Adrenal gland (tissue), 5 donors: Measurements from ENCODE around the gene KIAA1143.

Source experiments
- POLR2A ChIP-seq, 2 donors: fragments of 450-650 bp; IDR thresholded peaks; one replicate each; pipeline ENCODE4 v1.6.1; 2017; ENCODE audit warnings: antibody characterized with exemption in 2 of 2, mild to moderate bottlenecking in 2 of 2, moderate library complexity in 1 of 2
- TF ChIP-seq, protein P1 (sequence below), 6 experiments: fragments of 450-650 bp in 4 of 6; fragments of 200-600 bp in 2 of 6; sonication (generic) in 1 of 6; IDR thresholded peaks; 1 replicate in 5 of 6; 2 replicates in 1 of 6; pipeline versions ENCODE4 v1.5.1 to v1.8.0; 2016 to 2021; ENCODE audit warnings: antibody characterized with exemption in 6 of 6, mild to moderate bottlenecking in 2 of 6, moderate library complexity in 1 of 6
- donor health status: DM: no; HTN: no; CAD: no.

DNA sequence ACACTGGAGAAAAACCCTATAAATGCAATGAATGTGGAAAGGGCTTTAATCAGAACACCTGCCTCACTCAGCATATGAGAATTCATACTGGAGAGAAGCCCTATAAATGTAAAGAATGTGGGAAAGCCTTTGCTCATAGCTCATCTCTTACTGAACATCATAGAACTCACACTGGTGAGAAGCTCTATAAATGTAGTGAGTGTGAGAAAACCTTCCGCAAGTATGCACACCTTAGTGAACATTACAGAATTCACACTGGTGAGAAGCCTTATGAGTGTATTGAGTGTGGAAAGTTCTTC lies 39.4 kb downstream of the KIAA1143 start:
- TF ChIP-seq, protein P1, sequence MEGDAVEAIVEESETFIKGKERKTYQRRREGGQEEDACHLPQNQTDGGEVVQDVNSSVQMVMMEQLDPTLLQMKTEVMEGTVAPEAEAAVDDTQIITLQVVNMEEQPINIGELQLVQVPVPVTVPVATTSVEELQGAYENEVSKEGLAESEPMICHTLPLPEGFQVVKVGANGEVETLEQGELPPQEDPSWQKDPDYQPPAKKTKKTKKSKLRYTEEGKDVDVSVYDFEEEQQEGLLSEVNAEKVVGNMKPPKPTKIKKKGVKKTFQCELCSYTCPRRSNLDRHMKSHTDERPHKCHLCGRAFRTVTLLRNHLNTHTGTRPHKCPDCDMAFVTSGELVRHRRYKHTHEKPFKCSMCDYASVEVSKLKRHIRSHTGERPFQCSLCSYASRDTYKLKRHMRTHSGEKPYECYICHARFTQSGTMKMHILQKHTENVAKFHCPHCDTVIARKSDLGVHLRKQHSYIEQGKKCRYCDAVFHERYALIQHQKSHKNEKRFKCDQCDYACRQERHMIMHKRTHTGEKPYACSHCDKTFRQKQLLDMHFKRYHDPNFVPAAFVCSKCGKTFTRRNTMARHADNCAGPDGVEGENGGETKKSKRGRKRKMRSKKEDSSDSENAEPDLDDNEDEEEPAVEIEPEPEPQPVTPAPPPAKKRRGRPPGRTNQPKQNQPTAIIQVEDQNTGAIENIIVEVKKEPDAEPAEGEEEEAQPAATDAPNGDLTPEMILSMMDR (IDR thresholded peaks at IDR 0.05), result no peak
- no peak for TF ChIP-seq POLR2A (IDR thresholded peaks at IDR 0.05)
